ENCODE results near the gene BCL11A.

The BCL11A gene

DNA sequence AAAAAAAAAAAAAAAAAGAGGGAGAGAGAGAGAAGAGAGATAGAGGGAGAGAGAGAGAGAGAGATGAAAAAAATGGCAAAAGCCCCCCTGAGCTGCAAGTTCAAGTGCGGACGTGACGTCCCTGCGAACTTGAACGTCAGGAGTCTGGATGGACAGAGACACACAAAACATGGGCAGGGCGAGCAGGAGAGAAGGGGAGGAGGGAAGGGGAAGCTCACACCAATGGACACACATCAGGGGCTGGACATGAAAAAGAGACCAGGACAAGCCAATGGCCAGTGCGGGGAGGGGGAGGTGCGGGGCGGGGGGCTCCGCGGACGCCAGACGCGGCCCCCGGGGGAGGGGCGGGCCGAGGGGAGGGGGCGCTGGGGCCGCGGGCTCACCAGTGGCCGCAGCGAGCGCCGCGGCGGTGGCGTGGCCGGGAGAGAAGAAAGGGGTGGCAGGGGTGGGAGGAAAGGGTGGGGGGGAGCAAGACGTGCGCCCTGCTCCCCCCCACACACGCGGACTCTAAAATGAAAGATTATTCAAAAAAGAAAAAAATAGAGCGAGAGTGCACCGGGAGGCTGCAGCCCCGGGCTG is at the start of gene BCL11A:
Gene BCL11A, minus strand, starts transcription at position 160 of the 579 bp plus-strand sequence. CDS start 384 bp downstream, outside the sequence.
- DNase-seq (ENCODE audit: low spot score): peak; percentile 50

DNA sequence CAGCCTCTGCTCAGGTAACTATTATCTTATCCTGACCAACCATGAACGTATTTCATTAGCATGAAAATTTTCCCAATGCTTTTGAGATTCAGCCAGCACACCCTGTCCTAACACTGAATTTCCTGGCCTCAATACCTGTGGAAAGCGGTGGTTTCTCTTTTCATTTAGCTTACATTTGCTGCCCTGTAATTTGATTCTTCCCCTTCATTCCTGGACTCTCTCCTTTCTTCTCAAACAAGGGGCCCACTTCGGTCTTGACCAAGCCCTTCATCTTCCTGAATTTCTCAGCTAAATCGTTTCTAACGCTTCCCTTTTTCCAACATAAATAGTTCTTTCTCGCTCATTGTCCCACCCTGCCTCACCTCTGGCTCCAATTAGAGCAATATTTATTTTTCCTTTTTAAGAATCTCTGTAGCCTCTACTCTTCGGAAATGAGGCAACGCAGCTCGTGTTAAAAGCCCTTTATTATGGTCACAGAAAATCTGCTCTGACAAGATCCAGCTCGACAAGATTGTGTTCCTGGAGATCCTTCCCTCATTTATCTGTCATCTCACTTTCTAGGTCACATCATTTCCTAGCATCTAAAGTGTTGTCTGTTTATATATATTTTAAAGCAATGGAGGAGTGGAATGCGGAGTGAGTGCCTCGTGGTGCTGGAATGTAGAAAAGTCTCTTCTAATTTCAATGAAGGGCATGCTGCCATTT is 49.5 kb upstream of the BCL11A start:
- no peak for DNase-seq (ENCODE audit: low spot score)

DNA sequence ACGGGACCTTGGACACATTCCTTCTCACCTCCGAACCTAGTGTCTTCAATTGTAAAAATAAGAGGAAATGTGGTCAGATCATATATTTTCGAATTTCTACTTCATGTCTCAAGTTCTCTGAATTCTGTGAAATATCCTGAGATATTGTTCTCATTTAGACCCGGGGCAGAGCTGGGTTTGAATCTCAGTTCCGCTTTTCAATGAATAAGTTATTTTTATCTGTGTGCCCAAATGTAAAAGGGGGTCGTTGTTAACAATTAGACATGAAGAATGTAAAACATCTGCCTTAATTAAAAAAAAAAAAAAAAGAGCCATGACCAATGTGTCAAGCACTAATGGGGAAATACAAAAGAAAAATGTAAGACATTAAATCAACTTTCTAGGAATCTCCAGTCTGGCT is 48.9 kb upstream of the BCL11A start:
- DNase-seq (ENCODE audit: low spot score): no peak

DNA sequence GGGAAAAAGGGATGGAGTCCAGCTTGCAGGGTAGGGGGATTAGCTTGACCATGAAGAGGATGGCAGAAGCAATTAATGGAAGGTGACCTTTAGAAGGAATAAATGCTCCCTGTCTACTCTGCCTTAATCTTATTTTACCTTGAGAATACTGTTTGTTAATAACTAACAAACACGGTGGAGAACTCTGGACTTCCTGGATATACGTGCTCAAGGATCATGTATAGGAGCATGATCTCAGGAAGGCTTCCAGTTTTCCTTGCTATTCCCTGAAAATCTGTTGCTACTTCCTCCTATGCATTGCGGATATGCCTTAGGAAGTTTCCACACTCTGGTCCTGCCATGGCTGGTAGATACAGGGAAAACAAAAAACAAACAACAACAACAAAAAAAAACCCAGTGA is 44.8 kb upstream of the BCL11A start:
- DNase-seq (ENCODE audit: low spot score): no peak

DNA sequence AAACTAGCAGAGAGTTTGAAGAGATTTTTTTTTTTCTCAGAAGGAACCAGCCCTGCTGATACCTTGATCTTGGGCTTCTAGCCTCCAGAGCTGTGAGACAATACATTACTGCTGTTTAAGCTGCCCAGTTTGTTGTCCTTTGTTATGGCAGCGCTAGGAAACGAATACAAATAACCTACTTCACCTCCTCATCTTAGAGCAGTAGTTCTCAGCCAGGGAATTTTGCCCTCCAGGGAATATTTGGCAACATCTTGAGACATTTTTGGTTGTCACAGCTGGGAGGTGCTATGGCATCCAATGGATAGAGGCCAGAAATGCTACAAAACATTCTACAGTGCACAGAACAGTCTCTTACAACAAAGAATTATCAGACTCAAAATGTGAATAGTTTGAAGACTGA is 43.9 kb upstream of the BCL11A start:
- no peak for DNase-seq (ENCODE audit: low spot score)

DNA sequence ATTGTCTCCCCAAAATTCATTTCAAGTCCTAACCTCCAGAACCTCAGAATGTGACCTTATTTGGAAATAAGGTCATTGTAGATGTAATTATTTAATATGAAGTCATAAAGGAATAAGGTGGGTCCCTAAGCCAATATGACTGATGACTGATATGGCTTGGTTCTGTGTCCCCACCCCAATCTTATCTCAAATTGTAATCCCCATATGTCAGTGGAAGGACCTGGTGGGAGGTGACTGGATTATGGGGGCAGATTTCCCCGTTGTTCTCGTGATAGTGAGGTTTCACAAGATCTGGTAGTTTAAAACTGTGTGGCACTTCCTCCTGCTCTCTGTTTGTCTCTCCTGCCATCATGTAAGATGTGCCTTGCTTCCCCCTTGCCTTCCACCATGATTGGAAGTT is 43.0 kb upstream of the BCL11A start:
- no peak for DNase-seq (ENCODE audit: low spot score)

DNA sequence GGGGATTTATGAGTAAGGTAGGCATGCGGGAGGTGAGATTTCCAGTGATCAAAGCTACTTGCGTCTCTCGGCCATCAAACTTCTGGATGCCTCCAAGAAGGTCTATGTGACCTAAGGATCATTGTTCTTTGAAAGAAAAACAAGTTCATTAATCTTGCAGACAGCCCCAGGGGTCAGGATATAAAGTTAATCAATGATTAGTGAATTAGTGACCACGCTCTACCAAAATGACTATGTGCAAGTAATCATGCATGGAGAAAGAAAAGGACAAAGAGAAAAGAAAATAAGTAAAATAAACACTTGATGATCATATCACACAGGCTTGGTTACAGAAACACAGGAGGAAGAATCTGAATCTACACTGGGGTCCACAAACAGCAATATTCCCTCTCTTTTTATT is 42.5 kb upstream of the BCL11A start:
- no peak for DNase-seq (ENCODE audit: low spot score)

DNA sequence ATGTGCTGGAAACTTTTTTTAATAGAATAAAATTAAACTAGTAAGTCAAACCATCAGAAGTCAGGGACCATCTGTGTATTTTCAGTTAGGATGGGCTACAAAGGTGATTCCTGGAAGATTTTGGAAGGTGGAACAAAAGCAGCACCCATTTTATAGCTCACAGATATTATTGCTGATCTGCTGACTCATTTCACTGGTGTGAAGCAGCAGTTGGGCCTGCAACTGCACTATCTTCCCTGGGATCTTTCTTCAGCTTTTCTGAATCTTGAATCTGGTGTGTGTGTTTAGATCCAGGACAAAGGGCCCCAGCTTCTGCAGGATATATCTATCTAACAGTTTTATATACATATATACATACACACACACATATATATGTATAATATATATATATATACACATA is 35.6 kb upstream of the BCL11A start:
- DNase-seq (ENCODE audit: low spot score): no peak

DNA sequence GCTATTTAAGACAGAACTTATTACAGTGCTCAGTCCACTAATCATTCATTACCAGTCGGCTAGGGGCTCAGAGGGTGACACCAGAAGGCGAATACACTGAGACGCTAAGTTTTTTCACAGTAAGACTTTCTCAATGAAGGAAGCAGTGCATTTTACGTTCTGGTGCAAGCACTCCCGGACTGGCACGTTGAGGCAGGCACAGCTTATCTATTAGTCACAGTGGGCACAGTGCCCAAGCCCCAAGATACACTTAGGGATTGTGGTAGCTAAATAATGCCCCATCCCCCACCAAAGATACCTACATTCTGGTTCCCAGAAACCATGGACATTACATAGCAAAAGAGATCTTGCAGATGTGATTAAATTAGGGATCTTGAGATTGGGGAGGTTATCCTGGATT is 32.6 kb upstream of the BCL11A start:
- DNase-seq (ENCODE audit: low spot score): no peak

DNA sequence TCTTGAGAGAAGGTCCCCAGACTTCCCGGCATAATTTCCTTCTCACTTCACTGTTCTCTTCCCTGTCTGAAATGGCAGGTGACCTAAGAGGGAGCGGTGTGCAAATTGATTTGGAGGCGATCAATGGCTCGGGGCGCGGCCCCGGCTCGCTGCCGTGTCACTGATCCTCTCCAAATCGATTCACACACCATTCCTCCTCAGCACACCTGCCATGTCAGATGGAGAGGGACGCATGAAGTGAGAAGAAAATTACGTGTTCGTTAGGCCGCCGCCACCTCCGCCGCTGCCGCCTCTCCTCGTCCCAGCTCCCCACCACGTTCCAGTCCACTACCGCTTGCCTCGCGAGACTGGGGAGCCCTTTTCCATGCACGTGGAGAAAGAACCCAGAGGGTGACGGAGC is 31.8 kb upstream of the BCL11A start:
- no peak for DNase-seq (ENCODE audit: low spot score)

DNA sequence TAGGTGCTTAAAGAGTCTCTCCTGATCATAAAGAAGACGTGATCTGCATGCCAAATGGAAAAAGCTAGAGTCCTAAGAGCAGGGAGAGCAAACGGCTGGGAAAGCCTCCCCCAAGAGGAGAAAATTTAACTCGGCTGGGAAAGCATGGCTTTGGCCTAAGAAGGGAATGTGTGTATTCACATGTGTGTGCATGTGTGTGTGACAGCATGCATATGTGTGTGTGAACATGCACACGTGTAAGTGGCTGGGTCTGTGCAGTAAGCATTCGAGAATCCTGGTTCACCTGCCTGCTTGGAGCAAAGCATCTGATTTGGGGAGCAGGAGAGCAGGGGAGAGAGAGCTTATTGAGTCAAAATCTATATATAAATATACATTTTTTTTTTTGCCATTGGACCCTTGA is 30.1 kb upstream of the BCL11A start:
- no peak for DNase-seq (ENCODE audit: low spot score)

DNA sequence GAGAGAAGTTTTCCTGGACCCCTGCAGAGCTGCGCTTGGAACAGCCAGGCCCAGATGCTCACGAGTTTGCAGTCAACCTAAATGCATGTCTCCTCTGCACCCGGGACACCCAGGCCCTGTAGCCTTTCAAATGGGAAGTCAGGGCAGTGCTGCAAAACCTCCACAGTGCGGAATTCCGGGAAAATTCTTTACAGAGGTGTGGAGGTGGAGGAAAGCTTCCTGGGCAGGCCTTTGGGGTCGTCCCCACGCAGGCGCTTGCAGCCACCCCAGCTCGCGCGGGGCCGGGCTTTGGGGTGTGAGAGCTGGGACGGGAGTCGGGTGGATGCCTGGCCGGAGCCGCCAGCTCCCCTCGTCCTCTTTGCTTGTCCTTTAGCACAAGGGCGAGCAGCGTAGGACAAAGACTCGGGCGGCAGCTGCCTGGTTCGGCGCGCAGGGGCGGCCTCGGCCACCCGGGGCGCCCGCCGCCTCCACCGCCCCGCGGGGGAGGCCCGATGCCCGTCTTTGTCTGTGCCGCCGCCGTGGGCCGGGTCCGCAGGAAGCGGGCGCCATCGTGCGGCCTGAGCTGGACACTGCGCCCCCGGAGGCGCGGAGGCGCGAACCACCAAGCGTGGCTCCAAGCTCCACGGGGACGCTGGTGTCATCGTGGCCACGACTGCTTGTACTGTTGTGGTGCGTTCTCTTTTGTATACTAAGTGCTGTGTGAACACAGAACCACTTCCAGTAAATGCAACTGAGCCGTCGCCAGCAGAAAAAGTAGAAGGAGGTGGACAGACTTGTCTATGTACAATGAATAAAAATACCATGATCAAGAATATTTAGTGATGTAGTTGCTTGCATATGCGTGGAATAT is 28.2 kb upstream of the BCL11A start:
- peak; percentile 90 for DNase-seq (ENCODE audit: low spot score)

DNA sequence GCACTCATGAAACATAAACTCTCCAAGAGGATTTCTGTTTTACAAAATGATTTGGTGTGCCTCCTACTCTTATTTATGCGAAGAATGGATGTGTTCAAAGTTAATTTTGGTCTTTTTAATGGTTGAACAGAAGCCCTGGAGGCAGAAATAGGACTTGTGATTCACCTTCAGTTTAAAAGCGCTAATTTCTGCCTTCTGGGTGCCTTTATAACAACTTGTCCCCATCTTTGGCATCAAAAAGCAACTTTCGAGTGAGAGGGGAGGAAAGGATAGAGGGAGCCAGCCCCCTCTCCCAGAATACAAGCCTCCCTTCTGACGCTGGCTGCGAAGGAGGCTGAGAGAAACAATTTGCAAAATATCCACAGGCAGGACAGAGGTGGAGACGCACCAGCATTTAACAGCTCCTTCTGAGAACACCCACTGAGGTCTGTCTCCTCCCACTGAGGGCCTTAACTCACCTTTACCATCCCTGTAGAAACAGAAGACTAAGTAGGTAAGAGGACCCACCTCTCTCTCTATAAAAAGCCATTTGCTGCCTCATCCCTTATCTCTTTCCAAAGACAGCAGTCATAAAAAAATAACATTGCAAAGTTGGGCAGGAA is 24.3 kb upstream of the BCL11A start:
- DNase-seq (ENCODE audit: low spot score): no peak

DNA sequence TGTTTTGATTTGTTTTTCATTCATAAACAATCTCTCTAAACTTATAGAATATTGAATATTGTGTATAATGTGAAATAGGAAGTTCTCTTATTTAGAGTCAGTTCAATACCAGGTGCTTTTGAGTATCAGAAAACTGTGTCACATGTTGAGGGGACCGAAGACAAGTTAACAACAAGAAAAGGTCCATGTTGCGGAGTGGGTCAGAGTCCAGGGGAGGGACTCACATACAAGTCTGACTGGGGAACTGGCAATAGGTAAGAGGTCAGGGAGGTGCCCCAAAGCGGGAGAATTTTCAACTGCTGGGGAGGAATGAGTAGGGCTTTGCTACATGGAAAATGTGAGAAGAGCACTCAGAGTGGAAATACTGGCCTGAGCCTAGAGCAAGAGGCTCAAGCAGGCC is 19.8 kb upstream of the BCL11A start:
- no peak for DNase-seq (ENCODE audit: low spot score)

DNA sequence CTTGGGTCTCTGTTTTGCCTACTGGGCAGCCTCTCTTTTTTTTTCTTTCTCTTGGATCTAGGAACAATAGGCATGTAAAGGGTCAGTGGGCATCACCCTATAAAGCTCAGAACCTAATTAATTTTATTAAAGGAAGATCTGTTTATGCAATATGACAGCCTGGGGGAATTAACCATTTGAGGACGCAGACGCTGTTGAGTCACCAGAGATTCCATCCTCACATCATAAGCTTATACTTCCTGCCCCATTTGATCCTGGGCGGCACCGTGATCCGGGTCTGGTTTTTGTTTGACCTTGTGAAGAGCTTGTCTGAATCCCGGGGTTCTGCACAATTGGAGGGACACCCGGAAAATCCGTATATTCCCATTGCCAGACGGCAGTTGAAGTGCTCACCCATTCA is 16.8 kb upstream of the BCL11A start:
- DNase-seq (ENCODE audit: low spot score): no peak

DNA sequence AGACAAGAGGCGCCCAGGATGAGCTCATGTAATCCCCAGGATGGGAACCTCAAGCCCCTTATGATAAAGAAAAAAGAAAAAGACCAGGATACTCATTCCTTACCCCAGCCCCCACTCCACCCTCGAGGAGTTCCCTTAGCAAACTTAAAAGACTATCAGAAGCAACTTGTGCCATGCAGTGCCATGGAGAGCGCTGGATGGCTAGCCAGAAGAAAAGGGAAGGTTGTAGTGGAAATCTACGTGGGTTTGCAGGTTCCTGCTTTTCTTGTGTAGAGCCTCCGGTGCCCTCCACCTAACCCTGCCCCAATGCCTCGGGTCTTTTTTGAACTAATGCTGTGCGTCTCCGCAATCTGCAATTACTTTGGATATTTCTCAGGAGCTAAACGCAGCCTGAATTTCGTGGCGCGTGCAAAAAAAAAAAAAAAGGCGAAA is 16.2 kb upstream of the BCL11A start:
- no peak for DNase-seq (ENCODE audit: low spot score)

DNA sequence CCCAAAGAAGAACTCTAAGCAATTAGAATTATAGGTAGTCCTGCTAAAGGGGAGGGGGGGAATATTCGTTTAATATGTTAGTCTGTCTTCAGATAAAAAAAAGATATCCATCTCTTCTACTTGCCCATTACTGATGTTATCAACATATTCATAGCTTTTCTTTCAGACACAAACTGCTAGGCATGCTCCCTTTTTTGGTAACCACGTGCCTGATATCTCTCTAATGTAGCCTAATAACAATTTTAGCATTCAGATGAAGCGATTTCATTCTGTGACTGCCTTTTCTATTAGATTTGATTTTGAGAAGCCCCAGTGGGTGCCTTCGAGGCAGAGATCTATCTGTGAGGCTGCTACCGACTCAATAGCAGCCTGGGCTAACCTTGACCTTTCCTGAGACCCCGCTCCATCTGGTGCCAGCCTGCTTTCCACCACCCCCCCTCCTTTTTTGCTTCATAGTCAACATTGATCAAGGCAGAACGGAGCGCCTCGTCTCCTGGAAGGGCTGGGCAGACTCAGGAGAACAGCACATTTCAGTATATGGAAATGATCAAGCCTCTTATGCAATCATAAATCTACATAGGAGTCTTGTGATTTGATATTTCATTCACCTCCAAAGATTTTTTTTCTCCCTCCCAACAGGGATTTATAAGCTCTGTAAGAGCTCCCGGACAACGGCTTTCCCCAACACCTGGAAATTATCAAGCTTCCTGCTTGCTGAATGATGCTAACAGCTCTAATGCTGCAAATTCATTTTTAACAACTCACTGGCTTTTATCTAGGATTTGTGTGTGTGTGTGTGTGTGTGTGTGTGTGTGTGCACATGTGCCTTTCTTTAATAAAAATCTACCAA is 14.7 kb upstream of the BCL11A start:
- DNase-seq (ENCODE audit: low spot score): no peak

DNA sequence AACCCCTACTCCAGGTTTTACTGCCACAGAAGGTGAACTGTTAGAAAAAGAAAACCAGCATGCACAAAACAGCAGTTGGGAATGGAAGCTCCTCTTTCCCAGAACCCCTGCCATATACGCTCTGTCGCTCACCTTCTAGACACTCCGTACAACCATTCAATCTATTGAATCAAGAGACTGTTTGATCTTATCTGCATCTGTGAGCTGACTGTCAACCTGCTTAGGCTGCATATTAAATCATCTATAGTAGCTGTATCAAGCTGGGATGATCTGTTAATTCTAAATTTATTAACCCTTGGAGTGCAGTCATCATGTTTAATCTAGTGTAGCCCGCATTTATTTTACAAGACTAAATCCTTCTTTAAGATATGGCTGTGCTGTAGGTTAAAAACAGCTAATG is 13.6 kb upstream of the BCL11A start:
- DNase-seq (ENCODE audit: low spot score): no peak

DNA sequence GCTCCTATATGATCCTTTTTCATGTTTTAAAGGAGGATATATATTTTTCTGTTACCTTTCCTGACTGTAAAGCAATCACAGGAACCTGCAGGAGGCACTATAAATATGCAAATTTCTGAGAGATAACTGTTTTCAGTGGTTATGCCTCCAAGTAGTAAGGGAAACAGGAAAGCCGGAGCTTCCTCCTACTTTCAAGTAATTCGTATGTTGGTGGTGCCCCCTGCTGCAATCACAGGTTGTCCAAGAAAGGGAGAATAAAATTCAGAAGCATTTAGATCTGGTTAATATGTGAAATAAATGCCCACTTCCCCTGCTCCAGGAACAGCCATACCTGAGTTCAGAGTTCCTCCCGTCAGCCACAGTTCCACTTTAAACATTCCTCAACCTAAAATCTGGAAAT is 12.0 kb upstream of the BCL11A start:
- no peak for DNase-seq (ENCODE audit: low spot score)

DNA sequence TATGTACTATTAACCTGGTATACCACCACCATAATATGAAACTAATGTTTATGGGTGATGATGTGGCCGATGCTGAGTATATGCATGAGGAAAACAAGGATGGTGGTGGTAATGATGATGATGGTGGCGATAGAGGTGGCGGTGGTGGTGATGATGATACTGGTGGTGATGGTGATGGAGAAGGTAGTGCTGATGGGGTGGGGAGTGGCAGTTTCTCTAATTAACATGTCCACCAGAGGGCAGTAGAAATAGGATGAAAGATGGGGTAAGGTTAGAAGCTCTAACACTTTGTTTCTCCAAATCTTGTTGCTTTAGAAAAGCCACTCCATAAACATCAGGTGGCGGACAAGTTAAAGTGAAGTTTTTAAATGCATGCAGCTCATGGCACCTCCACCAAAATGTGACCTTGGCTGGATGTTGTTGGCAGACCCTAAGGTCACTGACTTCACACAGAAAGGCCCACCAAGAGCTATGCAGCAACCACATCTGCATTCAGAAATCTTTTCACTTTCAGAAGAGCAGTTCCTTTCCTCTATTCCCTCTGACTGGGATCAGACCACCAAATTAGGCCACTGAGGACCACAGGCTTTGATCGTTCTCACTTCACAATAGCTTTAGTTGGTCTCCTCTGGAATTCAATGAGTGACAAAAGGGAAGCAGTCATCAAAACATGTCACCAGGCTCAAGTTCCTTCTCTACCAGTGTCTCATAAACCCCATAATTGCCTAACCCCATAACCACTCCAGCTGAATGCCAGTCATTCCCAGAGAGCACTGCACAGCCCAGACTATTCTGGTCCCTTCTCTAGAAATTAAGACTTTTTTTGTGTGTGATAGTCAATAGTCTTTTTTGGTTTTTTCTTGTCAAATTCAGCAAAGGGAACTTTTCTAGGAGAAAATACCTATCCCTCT is 7.5 kb upstream of the BCL11A start:
- peak; percentile 24 for DNase-seq (ENCODE audit: low spot score)

DNA sequence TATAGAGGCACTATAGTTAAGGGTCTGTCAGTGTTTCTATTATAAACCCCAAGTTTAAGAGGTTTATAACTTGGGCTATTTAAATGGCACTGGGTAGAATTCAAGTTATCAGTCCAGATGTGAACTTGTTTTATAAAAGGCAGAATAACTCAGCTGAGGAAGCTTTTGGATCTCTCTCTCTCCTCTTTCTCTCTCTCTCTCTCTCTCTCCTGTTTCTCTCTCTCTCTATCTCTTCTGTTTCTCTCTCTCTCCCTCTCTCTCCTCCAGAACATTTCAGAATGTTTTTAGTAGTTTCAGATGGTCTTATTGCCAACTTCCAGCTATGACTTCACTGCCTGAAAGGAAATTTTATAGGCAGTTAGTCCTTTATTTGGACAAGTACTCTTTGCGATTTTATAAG is 6.4 kb upstream of the BCL11A start:
- no peak for DNase-seq (ENCODE audit: low spot score)
